NCI-H2227 (cell line): ENCODE results near the gene SLC12A3.
"Not testable (repeated sequence)": the region's sequence is repeated elsewhere in the genome, so short reads cannot be mapped to it uniquely, and the experiment has no call there.

Experiments
- DNase-seq: peaks from one replicate; lab custom pipeline; 2025; ENCODE audit not compliant: unreplicated experiment; lab: John Stamatoyannopoulos, UW

Gene SLC12A3

GRCh38 chr16:56915336-56916119 lies 50.5 kb downstream of the SLC12A3 start:
- no peak for DNase-seq

DNA sequence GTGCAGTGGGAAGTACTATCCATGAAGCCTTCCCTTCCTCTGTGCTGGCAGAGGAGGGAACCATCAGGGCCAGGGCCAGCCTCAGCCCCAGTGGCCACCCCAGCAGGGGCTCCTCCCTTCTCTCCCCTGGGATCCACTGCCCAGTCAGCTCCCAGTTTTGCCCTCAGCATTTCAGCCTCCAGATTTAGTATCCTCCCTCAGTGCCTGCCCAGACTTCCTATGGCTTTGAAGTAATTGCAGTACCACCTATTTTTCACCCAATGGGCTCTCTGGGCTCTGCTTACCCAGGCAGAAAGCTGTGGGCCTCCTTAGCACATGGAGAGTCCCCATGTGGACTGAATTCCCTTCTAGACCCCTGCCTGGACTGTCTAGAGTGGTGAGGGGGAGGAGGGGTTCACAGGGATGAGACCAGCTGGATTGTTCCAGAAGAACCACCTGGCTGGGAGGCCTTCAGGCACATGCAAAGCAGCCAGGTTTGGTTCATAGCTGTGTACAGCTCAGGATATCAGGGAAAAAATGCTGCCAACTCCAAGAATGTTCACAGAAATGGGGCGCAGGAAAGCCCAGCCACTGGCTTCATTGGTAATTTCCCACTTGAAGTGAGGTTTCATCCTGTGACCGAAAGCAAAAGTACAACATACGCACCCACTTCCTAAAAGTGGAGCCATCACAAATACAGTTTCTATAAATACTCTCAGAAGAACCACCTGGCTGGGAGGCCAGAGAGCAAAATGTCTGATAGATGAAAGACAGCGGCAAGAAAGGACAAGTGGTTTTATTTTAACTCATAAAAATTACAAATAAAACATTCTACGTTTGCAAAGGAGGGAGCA lies 51.8 kb downstream of the SLC12A3 start:
- DNase-seq, result no peak

- DNase-seq, result no peak
These were observed 53.5 kb downstream of the SLC12A3 start for GRCh38 chr16:56918467-56919012.

DNA sequence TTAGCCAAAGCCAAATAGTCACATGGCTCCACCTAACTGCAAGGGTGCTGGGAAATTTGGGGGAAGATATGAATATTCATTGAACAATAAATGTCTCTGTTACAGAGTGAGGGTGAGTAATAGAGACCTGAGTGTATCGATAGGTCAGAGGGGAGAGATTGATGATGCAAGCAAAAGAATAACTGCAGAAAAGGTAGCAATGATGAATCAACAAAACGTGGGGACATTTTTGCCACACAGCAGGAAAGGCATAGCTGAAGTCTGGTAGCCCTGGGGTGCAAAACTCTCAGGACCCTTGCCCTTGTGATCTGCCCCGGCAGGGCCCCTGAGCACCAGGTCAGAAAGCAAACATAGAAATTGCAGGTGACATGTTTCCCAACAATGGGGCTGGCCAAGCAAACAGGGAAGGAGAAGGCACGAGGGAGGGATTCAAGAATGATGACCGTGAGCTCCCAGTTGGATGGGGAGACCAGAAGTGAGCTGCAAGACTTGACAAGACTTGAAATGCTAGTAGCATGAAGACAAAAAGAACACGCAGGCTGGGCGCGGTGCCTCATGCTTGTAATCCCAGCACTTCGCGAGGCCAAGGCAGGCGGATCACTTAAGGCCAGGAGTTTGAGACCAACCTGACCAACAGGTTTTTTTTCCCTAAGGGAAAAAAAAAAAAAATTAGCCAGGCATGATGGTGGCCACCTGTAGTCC lies 54.2 kb downstream of the SLC12A3 start:
- DNase-seq, result no peak

GRCh38 chr16:56921571-56921970 lies 56.6 kb downstream of the SLC12A3 start:
- DNase-seq, result no peak

DNA sequence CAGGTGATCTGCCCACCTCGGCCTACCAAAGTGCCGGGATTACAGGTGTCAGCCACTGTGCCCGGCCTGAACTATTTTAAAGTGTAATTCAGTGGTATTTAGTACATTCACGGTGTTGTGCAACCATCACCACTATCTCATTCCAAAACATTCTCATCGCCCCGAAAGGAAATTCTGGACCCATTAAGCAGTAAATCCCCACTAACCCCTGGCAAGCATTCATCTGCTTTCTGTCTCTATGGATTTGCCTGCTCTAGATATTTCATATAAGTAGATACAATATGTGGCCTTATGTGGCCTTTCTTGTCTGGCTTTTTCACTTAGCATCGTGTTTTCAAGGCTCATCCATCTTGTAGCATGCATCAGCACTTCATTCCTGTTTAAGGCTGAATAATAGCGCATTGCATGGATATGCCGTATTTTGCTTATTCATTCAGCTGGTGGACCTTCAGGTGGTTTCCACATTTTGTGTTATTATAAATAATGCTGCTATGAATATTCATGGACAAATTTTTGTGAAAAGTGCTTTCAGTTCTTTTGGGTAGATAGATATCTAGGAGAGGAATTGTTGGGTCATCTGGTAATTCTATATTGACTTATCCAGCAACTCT lies 58.6 kb downstream of the SLC12A3 start:
- no peak for DNase-seq

DNA sequence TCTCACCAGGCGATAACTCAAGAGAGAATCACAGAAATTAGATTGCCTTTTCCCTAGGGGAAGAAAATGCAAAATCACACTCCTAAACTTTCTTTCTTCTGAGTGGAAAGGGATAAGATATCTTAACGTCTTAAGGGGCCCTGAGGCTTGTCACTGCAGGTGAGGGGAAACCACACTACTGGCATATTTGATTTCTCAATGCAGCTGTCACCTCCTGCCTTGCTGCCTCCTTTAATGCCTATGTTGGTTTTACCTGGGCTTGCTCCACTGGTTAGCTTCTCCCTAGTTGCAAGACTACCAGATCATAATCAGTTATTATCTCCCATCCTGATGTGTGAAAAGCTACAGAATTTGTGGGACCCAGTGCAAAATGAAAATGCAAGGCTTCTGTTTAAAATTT lies 62.5 kb downstream of the SLC12A3 start:
- DNase-seq, result no peak

GRCh38 chr16:56929639-56930038 lies 64.6 kb downstream of the SLC12A3 start:
- DNase-seq, result no peak

GRCh38 chr16:56930486-56931270 lies 65.7 kb downstream of the SLC12A3 start:
- DNase-seq, result peak; percentile 46

DNA sequence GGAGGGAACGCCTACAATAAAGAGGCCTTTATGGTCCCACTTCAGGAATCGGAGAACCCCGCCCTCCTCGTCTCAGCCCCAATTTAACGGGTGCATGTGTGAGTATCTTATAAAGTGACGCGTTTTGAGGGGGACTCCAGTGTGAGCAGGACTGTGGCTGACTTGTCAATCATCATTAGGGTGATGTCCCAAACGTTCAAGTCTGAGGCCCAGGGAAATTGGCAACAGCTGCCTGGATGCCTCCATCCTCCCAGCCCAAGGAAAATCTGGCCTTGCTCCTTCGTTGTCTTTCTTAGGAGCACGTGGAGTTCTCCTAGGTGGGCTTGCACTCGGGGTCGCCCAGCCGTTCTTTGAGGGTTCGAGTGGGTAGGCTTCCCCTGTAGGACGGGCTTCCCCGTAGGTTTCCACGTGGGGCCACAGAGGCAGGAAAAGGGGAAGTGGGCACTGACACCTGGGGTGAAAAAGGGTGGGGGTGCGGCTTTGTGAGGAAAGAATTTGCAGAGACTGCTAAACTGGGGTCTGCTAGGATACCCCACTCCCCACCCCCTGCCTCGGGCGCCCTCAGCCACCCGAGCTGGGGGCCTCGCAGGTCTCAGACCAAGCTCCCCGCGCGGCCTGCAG lies 66.4 kb downstream of the SLC12A3 start:
- peak; percentile 46 for DNase-seq

DNA sequence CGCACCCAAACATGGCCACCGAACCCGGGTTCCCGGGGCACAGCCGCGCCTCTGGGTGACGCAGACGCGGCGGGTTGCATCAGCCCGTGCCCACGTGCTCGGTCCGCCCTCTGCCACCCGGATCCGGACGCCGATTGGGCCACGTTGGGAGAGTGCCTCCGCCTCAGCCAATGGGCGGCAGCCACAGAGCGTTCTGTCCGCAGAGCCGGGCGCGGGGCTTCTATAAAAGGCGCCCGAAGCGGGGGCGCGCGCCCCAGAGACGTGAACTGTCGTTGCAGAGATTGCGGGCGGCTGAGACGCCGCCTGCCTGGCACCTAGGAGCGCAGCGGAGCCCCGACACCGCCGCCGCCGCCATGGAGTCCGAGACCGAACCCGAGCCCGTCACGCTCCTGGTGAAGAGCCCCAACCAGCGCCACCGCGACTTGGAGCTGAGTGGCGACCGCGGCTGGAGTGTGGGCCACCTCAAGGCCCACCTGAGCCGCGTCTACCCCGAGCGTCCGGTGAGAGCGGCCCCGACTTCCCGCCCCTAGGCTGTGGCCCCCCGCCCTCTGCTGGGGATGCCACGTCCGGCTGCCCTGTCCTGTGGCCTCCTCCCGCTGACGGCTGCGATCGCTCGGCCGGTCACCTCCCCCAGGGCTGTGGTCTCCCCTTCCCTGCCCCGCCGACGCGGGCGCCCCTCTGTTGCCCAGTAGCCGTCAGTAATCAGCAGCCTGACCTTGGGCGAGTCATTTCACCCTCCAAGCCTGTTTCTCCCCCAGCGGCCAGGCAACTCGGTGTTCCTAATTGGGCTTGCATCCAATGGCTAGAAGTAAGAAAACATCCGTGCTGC lies 67.1 kb downstream of the SLC12A3 start, which contains the start of gene HERPUD1:
HERPUD1 (plus strand) TSS at position 251 of the 829 bp plus-strand sequence; CDS start at position 354, 103 bp downstream.
- peak; percentile 96 for DNase-seq

DNA sequence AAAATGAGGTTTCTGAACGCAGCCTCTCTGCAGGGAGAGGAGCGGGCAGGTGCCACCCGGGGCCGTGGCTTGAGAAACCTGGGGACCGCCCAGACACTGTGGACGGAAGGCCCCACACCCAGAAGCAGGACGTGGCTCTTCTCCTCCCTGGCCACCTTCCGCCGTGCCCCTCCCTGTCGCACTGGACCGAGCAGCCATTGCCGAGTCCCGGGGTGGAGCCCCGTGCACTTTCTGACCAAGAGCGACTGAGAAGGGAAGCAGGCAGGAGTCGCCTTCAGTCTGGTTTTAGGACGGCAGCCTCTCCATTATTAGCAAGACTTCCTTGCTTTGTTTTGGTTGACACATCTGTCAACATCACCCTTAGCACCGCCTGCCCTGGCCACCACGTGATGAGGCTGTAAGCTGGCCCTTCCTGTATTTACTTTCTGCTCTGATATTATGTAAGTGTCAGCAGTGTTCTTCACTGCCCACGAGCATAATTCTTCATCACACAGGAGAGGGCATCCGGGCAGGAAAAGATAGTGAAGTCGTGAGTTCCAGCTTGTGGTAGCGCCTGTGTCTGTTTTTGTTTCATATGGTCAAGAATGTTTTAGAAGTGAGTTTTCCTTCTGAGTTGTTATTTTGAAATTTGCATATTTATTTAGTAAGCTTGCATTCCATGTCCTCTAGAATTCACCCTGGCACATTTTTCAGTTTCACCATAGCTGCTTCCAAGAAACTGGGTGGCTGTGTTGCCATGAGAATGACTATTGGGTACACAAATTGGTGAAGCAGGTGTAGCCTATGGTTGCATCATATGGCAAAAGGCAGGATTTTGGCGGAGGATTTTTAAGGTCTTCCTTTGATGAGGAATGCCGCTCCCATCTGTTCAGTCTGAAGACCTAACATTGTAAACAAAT lies 68.0 kb downstream of the SLC12A3 start:
- DNase-seq, result peak; percentile 43

- DNase-seq, result no peak
These were observed 69.0 kb downstream of the SLC12A3 start for GRCh38 chr16:56933828-56934598.

GRCh38 chr16:56934599-56935145 lies 69.7 kb downstream of the SLC12A3 start:
- not testable (repeated sequence) for DNase-seq

DNA sequence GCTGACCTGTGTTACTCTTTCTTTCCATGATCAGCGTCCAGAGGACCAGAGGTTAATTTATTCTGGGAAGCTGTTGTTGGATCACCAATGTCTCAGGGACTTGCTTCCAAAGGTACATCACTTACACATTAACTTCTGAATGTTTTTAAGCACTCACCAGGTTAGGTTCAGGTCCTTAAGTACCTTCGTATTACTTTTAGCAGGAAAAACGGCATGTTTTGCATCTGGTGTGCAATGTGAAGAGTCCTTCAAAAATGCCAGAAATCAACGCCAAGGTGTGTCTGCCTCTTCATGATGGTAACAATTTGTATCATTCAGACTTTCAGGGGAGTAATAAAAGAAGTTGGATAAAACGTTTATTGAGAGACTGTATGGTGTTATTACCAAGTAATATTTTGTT lies 70.2 kb downstream of the SLC12A3 start:
- no peak for DNase-seq

GRCh38 chr16:56936491-56936890 lies 71.5 kb downstream of the SLC12A3 start:
- no peak for DNase-seq

DNA sequence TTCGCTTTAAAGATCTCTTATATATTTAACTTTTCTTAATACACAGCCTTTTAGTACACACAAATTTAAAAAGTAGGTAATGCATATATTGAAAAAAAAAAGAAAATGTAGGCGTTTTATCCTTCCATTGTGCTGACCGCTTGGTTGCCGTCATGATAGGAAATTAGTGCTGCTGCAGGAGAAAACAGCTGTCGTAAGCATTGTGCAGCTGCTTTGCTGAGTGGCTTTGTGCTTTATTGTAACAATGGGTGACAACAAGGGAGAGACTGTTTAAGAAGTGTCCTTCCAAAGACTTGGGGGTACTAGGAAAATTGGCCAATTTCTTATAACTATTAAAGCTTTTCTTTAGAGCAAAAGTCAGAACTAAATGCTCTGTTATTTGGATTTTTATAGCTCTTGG lies 71.9 kb downstream of the SLC12A3 start:
- no peak for DNase-seq
